ENCODE results near the gene RFPL2.

RFPL2 gene

GRCh38 chr22:32207971-32208480 lies 3.2 kb upstream of the RFPL2 start:
- TF ChIP-seq CTCF (IDR thresholded peaks at IDR 0.05; ENCODE audit: insufficient read depth, low read length, poor library complexity, severe bottlenecking) (no peak), EZH2phosphoT487 (conservative IDR thresholded peaks at IDR 0.05; ENCODE audit: low read length) (no peak)
- Histone ChIP-seq H3K27ac (ENCODE audit: low read depth, low read length) (no peak overlapping the region), H3K9me3 (ENCODE audit: insufficient read depth, low read length) (no peaks in the 10 kb centered on the region), H4K20me1 (ENCODE audit: low read depth, low read length) (no peaks in the 10 kb centered on the region), H3K9me2 (replicated peaks; ENCODE audit: insufficient read depth, low read length) (no peaks in the 10 kb centered on the region), H3K27me3 (ENCODE audit: low read length) (no peaks in the 10 kb centered on the region), H3K9ac (ENCODE audit: low read length) (no peak overlapping the region), H3K36me3 (ENCODE audit: low read length) (no peaks in the 10 kb centered on the region), H3F3A (ENCODE audit: insufficient read depth) (no peaks in the 10 kb centered on the region), H3K4me2 (ENCODE audit: low read depth, low read length, poor library complexity, severe bottlenecking) (no peak overlapping the region), H2AFZ (ENCODE audit: low read depth, low read length, severe bottlenecking) (no peak overlapping the region), H3K4me3 (ENCODE audit: insufficient read depth, low read length, poor library complexity, severe bottlenecking) (no peak overlapping the region), H3K79me2 (ENCODE audit: insufficient read depth, low read length) (no peaks in the 10 kb centered on the region)

GRCh38 chr22:32206774-32207758 lies 2.2 kb upstream of the RFPL2 start:
- H3K27ac ChIP-seq (ENCODE audit: low read depth, low read length) = no peak overlapping the region
- no peaks in the 10 kb centered on the region for H3K9me2 ChIP-seq (replicated peaks; ENCODE audit: insufficient read depth, low read length)
- TF ChIP-seq CTCF (IDR thresholded peaks at IDR 0.05; ENCODE audit: insufficient read depth, low read length, poor library complexity, severe bottlenecking) (no peak), EZH2phosphoT487 (conservative IDR thresholded peaks at IDR 0.05; ENCODE audit: low read length) (no peak)
- H3K9ac ChIP-seq (ENCODE audit: low read length) = no peak overlapping the region
- H2AFZ ChIP-seq (ENCODE audit: low read depth, low read length, severe bottlenecking) = no peak overlapping the region
- no peaks in the 10 kb centered on the region for H3K27me3 ChIP-seq (ENCODE audit: low read length)
- H3K79me2 ChIP-seq (ENCODE audit: insufficient read depth, low read length) = no peaks in the 10 kb centered on the region
- no peaks in the 10 kb centered on the region for H3K36me3 ChIP-seq (ENCODE audit: low read length)
- no peaks in the 10 kb centered on the region for H3F3A ChIP-seq (ENCODE audit: insufficient read depth)
- H4K20me1 ChIP-seq (ENCODE audit: low read depth, low read length) = no peaks in the 10 kb centered on the region
- H3K4me2 ChIP-seq (ENCODE audit: low read depth, low read length, poor library complexity, severe bottlenecking) = no peak overlapping the region
- H3K9me3 ChIP-seq (ENCODE audit: insufficient read depth, low read length) = no peaks in the 10 kb centered on the region
- no peak overlapping the region for H3K4me3 ChIP-seq (ENCODE audit: insufficient read depth, low read length, poor library complexity, severe bottlenecking)

- Histone ChIP-seq H3K4me2 (ENCODE audit: low read depth, low read length, poor library complexity, severe bottlenecking) (no peak overlapping the region), H3K27me3 (ENCODE audit: low read length) (no peaks in the 10 kb centered on the region), H3K9me2 (replicated peaks; ENCODE audit: insufficient read depth, low read length) (no peaks in the 10 kb centered on the region), H3K79me2 (ENCODE audit: insufficient read depth, low read length) (no peaks in the 10 kb centered on the region), H3K9me3 (ENCODE audit: insufficient read depth, low read length) (no peaks in the 10 kb centered on the region), H2AFZ (ENCODE audit: low read depth, low read length, severe bottlenecking) (no peak overlapping the region), H3K4me3 (ENCODE audit: insufficient read depth, low read length, poor library complexity, severe bottlenecking) (no peak overlapping the region), H3F3A (ENCODE audit: insufficient read depth) (no peaks in the 10 kb centered on the region), H4K20me1 (ENCODE audit: low read depth, low read length) (no peaks in the 10 kb centered on the region), H3K27ac (ENCODE audit: low read depth, low read length) (no peak overlapping the region), H3K9ac (ENCODE audit: low read length) (no peak overlapping the region), H3K36me3 (ENCODE audit: low read length) (no peaks in the 10 kb centered on the region)
- TF ChIP-seq EZH2phosphoT487 (conservative IDR thresholded peaks at IDR 0.05; ENCODE audit: low read length) (no peak), CTCF (IDR thresholded peaks at IDR 0.05; ENCODE audit: insufficient read depth, low read length, poor library complexity, severe bottlenecking) (no peak)
Measured at GRCh38 chr22:32205974-32206773, 1.3 kb upstream of the RFPL2 start.
